ENCODE results near the gene TAB2. TPM values are rescaled to one million over a fixed set of nuclear protein-coding genes. Genes with fewer than 3 reads are reported as not detected.

TAB2 gene
- total RNA-seq, 1 experiment from 2014 or later, result 38.1 TPM

DNA sequence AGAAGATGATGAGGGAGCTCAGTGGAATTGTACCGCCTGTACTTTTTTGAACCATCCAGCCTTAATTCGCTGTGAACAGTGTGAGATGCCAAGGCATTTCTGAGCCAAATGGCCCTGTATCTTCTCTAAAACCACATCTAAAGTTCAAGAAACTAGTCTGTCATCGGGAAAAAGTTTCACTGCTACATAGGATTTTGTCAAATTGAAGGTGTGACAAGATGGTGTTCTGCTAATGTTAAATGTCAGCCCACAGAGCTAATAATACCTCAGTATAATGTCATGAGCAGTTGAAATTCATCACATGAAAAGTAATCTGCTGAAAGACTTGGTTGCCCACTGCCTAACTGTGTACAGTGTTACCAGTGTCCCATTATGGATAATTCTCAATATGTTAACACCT lies 92.1 kb downstream of the TAB2 start:
- H3K9me3 Mint-ChIP-seq (ENCODE audit: low read depth, unreplicated experiment), result no peaks in the 10 kb centered on the region
- no peaks in the 10 kb centered on the region for H3K27me3 Mint-ChIP-seq (ENCODE audit: unreplicated experiment)
- CTCF ChIA-PET, result no interaction called here
- H3K27ac Mint-ChIP-seq (ENCODE audit: unreplicated experiment), result no peak overlapping the region
- H3K36me3 Mint-ChIP-seq (ENCODE audit: insufficient read depth, unreplicated experiment), result peaks cover 4% of the 10 kb centered on the region
- no peak overlapping the region for H3K4me3 Mint-ChIP-seq (ENCODE audit: low read depth, unreplicated experiment)
- no peaks in the 10 kb centered on the region for H3K4me1 Mint-ChIP-seq (ENCODE audit: low read depth, unreplicated experiment)
- TF ChIP-seq, protein P1, sequence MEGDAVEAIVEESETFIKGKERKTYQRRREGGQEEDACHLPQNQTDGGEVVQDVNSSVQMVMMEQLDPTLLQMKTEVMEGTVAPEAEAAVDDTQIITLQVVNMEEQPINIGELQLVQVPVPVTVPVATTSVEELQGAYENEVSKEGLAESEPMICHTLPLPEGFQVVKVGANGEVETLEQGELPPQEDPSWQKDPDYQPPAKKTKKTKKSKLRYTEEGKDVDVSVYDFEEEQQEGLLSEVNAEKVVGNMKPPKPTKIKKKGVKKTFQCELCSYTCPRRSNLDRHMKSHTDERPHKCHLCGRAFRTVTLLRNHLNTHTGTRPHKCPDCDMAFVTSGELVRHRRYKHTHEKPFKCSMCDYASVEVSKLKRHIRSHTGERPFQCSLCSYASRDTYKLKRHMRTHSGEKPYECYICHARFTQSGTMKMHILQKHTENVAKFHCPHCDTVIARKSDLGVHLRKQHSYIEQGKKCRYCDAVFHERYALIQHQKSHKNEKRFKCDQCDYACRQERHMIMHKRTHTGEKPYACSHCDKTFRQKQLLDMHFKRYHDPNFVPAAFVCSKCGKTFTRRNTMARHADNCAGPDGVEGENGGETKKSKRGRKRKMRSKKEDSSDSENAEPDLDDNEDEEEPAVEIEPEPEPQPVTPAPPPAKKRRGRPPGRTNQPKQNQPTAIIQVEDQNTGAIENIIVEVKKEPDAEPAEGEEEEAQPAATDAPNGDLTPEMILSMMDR (IDR thresholded peaks at IDR 0.05; ENCODE audit: unreplicated experiment), result no peak
- DNase-seq, result no peak
- intact Hi-C loops (cut with micrococcal nuclease; ENCODE audit: unreplicated experiment), result loop anchor here (2.0 to 5.0 kb wide), 2 partner anchors 23 to 77 kb away; no protein-coding TSS in a partner anchor
- no TSS peak for BruUV-seq (replicated peaks)

DNA sequence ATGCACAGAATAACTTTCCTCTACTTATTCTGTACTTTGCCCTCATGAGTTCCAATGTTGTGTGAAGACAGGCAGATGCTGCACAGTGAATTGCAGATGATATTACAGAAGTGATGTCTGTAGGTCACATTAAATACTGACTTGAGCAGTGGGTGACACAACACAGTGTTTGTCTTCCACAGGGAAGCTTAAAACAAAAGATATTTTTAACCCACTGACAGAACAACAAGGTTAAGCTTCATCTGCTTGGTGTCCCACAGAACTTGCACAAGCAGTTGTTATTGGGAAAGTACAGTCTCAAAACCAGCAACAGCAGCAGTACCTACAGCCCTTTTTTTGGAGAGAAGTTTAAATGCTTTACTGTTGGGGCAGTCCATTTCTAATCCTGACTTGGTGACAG lies 93.0 kb downstream of the TAB2 start:
- no peak overlapping the region for H3K4me3 Mint-ChIP-seq (ENCODE audit: low read depth, unreplicated experiment)
- no peaks in the 10 kb centered on the region for H3K9me3 Mint-ChIP-seq (ENCODE audit: low read depth, unreplicated experiment)
- TF ChIP-seq, protein P1 (IDR thresholded peaks at IDR 0.05; ENCODE audit: unreplicated experiment), result no peak
- H3K36me3 Mint-ChIP-seq (ENCODE audit: insufficient read depth, unreplicated experiment), result peaks cover 4% of the 10 kb centered on the region
- no peaks in the 10 kb centered on the region for H3K27me3 Mint-ChIP-seq (ENCODE audit: unreplicated experiment)
- intact Hi-C loops (cut with micrococcal nuclease; ENCODE audit: unreplicated experiment), result no loop called here
- H3K27ac Mint-ChIP-seq (ENCODE audit: unreplicated experiment), result no peak overlapping the region
- BruUV-seq (replicated peaks), result no TSS peak
- CTCF ChIA-PET, result no interaction called here
- H3K4me1 Mint-ChIP-seq (ENCODE audit: low read depth, unreplicated experiment), result no peaks in the 10 kb centered on the region
- DNase-seq, result no peak

DNA sequence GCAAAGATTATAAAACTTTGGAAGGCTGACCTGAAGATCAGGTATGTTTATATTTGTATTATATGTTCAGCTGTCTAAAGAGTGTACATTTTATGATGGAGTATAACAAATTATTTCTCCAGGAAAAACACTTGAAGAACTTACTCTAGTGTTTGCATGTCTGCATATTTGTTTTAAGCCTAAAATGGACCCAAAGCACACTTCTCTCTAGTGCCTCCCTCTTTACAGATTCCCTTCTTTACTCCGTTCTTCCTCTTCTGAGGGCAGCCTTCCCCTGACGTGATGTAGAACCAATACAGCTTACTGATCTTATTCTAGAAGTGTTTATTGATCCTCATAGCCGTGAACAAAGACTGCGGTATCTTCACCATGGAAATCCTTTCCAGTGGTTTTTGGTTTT lies 96.5 kb downstream of the TAB2 start:
- Mint-ChIP-seq H3K27ac (ENCODE audit: unreplicated experiment) (no peak overlapping the region), H3K4me3 (ENCODE audit: low read depth, unreplicated experiment) (no peak overlapping the region), H3K4me1 (ENCODE audit: low read depth, unreplicated experiment) (no peaks in the 10 kb centered on the region), H3K36me3 (ENCODE audit: insufficient read depth, unreplicated experiment) (no peaks in the 10 kb centered on the region), H3K27me3 (ENCODE audit: unreplicated experiment) (no peaks in the 10 kb centered on the region), H3K9me3 (ENCODE audit: low read depth, unreplicated experiment) (no peaks in the 10 kb centered on the region)
- CTCF ChIA-PET, result no interaction called here
- no peak for DNase-seq
- BruUV-seq (replicated peaks), result no TSS peak
- intact Hi-C loops (cut with micrococcal nuclease; ENCODE audit: unreplicated experiment), result no loop called here
- TF ChIP-seq, protein P1 (IDR thresholded peaks at IDR 0.05; ENCODE audit: unreplicated experiment), result no peak

DNA sequence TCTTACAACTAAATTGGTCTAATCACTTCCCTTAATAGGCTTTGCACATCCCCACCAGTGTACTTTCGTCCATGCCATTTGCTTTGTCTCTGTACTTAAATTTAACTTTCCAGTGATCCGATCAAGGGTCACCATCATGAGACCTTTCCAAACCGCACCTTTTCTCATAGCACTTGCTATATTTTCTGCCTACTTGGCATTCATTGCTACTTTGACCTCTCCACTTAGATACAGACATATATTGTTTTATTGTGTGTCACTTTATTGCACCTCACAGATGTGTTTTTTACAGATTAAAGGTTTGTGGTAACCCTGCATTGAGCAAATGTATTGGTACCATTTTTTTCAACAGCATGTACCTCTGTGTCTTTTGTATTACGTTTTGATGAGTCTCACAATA lies 97.3 kb downstream of the TAB2 start:
- intact Hi-C loops (cut with micrococcal nuclease; ENCODE audit: unreplicated experiment), result no loop called here
- BruUV-seq (replicated peaks), result no TSS peak
- Mint-ChIP-seq H3K9me3 (ENCODE audit: low read depth, unreplicated experiment) (no peaks in the 10 kb centered on the region), H3K36me3 (ENCODE audit: insufficient read depth, unreplicated experiment) (no peaks in the 10 kb centered on the region), H3K27ac (ENCODE audit: unreplicated experiment) (no peak overlapping the region), H3K4me3 (ENCODE audit: low read depth, unreplicated experiment) (no peak overlapping the region), H3K4me1 (ENCODE audit: low read depth, unreplicated experiment) (no peaks in the 10 kb centered on the region), H3K27me3 (ENCODE audit: unreplicated experiment) (no peaks in the 10 kb centered on the region)
- CTCF ChIA-PET, result no interaction called here
- no peak for DNase-seq
- TF ChIP-seq, protein P1 (IDR thresholded peaks at IDR 0.05; ENCODE audit: unreplicated experiment), result no peak

Measured in Calu3 (cell line).